Muscle layer of duodenum (tissue), 2 donors: ENCODE results near the gene CDK2AP2.

Experiments
- H3K27ac ChIP-seq: one replicate; pipeline ENCODE4 v1.7.0; 2013; ENCODE audit warnings: mild to moderate bottlenecking, low read length
- H3K27me3 ChIP-seq: one replicate; pipeline ENCODE4 v1.7.0; 2013; ENCODE audit warnings: low read depth, mild to moderate bottlenecking, control low read depth, low read length
- H3K36me3 ChIP-seq, 2 donors: one replicate each; pipeline ENCODE4 v1.7.0; 2013; ENCODE audit warnings: low read length in 2 of 2, control low read depth in 1 of 2, mild to moderate bottlenecking in 1 of 2; ENCODE audit not compliant: insufficient read depth in 2 of 2, control insufficient read depth in 1 of 2
- H3K4me1 ChIP-seq, 2 donors: one replicate each; pipeline ENCODE4 v1.7.0; 2013; ENCODE audit warnings: low read length in 2 of 2, mild to moderate bottlenecking in 2 of 2, control low read depth in 1 of 2, moderate library complexity in 1 of 2; ENCODE audit not compliant: insufficient read depth in 2 of 2, control insufficient read depth in 1 of 2
- H3K4me3 ChIP-seq, 2 donors: one replicate each; pipeline ENCODE4 v1.7.0; 2013; ENCODE audit warnings: low read length in 2 of 2, low read depth in 1 of 2, mild to moderate bottlenecking in 1 of 2
- H3K9me3 ChIP-seq, 2 donors: one replicate each; pipeline ENCODE4 v1.7.0; 2013; ENCODE audit warnings: low read length in 2 of 2, control low read depth in 1 of 2, mild to moderate bottlenecking in 1 of 2; ENCODE audit not compliant: control insufficient read depth in 1 of 2
- donor health status: healthy.

The CDK2AP2 gene

DNA sequence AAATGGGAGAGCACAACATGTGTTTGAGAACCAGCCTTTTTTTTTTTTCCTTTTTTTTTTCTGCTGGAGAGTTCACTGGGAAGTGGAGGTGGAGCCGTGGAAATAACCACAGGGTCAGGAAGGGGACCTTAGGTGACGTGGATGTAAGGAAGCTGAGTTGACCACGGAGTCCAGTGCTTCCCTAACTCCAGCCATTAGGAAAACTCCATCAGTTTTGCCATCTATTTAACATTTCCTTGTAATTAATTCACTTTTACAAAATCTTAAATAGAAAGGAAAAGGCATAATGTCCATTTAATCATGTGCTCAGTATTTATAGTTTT lies 2.0 kb upstream of the CDK2AP2 start:
- H3K4me3 ChIP-seq: no peak overlapping the region
- H3K36me3 ChIP-seq: peaks cover 0 to 6% of the 10 kb centered on the region in 2 donors
- H3K27me3 ChIP-seq: no peaks in the 10 kb centered on the region
- no peaks in the 10 kb centered on the region for H3K9me3 ChIP-seq
- peaks cover 11 to 27% of the 10 kb centered on the region in 2 donors for H3K4me1 ChIP-seq
- no peak overlapping the region for H3K27ac ChIP-seq

GRCh38 chr11:67508486-67509121 lies 642 bp upstream of the CDK2AP2 start:
- Histone ChIP-seq H3K27me3 (no peaks in the 10 kb centered on the region), H3K36me3 (peaks cover 0 to 6% of the 10 kb centered on the region in 2 donors), H3K27ac (peak overlapping the region; percentile 85), H3K4me1 (peaks cover 11 to 39% of the 10 kb centered on the region in 2 donors), H3K4me3 (peak overlapping the region; percentile 66 to 90), H3K9me3 (no peaks in the 10 kb centered on the region)

DNA sequence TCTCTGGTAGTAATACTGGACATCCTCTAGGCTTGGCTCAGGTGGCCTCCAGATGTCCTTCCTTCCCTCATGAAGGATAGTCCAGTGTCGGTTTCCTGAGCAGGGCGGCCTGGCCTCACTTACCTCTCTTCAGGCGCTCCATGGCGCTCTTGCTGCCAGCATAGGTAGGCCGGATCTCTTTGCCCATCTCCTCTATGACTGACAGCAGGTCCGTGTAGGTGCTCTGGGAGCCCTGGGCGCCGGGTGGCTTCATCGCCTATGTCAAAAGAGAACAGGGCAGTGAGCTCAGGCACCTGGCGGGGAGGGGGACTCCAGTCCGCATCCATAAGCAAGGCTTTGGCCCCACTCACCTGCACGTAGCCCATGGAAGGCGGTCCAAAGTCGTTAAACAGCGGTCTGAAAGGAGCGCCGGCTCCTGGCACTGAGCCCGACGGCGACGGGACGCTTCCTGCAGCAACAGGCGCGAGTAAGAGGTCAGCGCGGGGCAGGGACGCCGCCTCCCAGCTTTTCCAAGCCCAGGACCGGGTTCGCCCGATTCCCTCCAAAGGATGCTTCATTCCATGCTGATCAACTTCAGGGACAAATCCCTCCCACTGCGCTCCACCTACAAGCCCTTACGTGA lies 609 bp downstream of the CDK2AP2 start:
- Histone ChIP-seq H3K27me3 (no peaks in the 10 kb centered on the region), H3K4me3 (peak overlapping the region; percentile 73 to 90), H3K27ac (peak overlapping the region; percentile 88), H3K36me3 (peaks cover 3 to 7% of the 10 kb centered on the region in 2 donors), H3K9me3 (no peaks in the 10 kb centered on the region), H3K4me1 (peaks cover 11 to 39% of the 10 kb centered on the region in 2 donors)

DNA sequence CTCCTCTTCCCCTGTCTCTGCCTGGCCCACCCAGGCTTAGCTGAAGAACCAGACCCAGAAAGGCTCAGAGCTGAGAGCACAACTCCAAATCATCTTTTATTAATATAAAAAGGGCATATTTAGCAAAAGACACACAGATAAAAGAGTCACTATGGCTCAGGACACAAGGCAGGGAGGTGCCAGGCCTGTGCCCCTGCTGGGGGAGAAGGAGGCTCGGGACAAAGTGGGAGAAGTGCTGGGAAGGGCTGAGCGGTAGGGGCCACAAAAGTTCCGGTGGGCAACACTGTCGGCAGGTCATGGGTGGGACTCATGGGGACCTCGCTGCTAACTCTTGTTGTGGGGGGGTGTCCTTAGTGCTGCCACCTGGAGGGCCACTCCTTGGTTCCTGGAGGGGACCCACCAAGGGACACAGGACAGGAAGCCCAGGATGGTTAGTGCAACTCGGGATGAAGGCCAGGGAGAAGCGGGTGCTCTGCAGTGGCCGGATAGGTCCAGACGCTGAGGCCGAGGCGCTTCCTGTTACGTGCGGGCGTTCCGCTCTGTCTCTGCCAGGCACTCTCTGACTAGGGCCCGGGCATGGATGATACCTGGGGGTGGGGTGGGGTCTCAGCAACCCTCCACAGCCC lies 1.4 kb downstream of the CDK2AP2 start:
- peak overlapping the region in 1 of 2 donors; percentile 16 for H3K4me3 ChIP-seq
- peaks cover 5 to 15% of the 10 kb centered on the region in 2 donors for H3K36me3 ChIP-seq
- peak overlapping the region; percentile 88 for H3K27ac ChIP-seq
- no peaks in the 10 kb centered on the region for H3K27me3 ChIP-seq
- H3K9me3 ChIP-seq: no peaks in the 10 kb centered on the region
- H3K4me1 ChIP-seq: peaks cover 11 to 39% of the 10 kb centered on the region in 2 donors

DNA sequence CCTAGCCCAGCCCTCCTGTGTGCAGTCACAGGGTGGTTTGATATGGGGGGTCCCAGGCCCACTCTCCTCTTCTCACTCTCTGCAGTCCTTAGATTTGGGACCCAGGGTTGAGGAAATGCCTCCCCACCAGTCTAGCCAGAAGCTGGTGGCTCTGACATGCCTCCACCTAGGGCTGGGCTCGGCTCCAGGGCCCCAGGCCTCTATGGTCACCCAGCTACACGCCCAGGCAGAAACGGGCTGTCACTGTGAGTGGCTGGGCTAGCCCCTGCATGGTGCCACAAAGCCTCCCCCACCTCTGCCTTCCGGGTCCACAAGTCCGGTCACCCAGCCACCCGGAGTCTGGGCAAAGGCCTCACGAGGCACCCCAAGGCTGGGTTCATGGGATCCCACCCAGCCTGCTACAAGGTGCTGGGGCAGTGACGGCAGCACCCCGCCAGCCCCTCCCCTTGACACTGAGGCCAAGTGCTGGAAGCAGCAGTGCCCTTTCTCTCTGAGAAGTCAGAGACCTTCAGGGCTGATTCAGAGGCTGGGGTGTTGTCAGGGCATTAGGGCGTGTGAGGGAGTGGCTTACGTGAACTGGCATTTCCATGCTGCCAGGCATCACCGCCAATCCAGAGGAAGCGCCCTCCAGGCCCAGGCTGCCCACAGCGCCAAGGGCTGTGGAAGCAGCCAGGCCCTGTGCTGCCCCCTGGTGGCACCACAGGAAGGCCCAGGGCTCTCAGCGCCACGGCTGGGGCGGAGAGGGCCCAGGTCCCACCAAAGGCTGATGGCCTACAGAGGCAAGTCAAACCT lies 2.2 kb downstream of the CDK2AP2 start:
- peaks cover 11 to 39% of the 10 kb centered on the region in 2 donors for H3K4me1 ChIP-seq
- no peaks in the 10 kb centered on the region for H3K27me3 ChIP-seq
- H3K27ac ChIP-seq: peak overlapping the region; percentile 96
- H3K4me3 ChIP-seq: peak overlapping the region; percentile 39 to 66
- peaks cover 7 to 16% of the 10 kb centered on the region in 2 donors for H3K36me3 ChIP-seq
- H3K9me3 ChIP-seq: no peaks in the 10 kb centered on the region

GRCh38 chr11:67504950-67505581 lies 2.9 kb downstream of the CDK2AP2 start, which contains the start of gene PITPNM1:
Gene PITPNM1 (minus strand): TSS chr11:67505363. CDS start chr11:67504180, 1,183 bp downstream.
- peaks cover 11 to 39% of the 10 kb centered on the region in 2 donors for H3K4me1 ChIP-seq
- no peaks in the 10 kb centered on the region for H3K27me3 ChIP-seq
- peak within 1 kb of the TSS; percentile 66 for H3K4me3 ChIP-seq

GRCh38 chr11:67504005-67504949 lies 3.7 kb downstream of the CDK2AP2 start:
- H3K9me3 ChIP-seq: no peaks in the 10 kb centered on the region
- H3K27ac ChIP-seq: peak overlapping the region; percentile 60
- H3K27me3 ChIP-seq: no peaks in the 10 kb centered on the region
- peak overlapping the region; percentile 66 for H3K4me3 ChIP-seq
- H3K36me3 ChIP-seq: peaks cover 7 to 21% of the 10 kb centered on the region in 2 donors
- H3K4me1 ChIP-seq: peaks cover 11 to 39% of the 10 kb centered on the region in 2 donors

More at GRCh38 chr11:67504950-67505581, 2.9 kb downstream of the CDK2AP2 start, which contains the start of gene PITPNM1:
- H3K36me3 ChIP-seq: peaks cover 7 to 18% of the 10 kb centered on the region in 2 donors
- H3K27ac ChIP-seq: peak within 1 kb of the TSS; percentile 96
- no peaks in the 10 kb centered on the region for H3K9me3 ChIP-seq

GRCh38 chr11:67503119-67504004 lies 4.6 kb downstream of the CDK2AP2 start:
- Histone ChIP-seq H3K9me3 (no peaks in the 10 kb centered on the region), H3K27ac (no peak overlapping the region), H3K36me3 (peaks cover 7 to 25% of the 10 kb centered on the region in 2 donors), H3K27me3 (no peaks in the 10 kb centered on the region), H3K4me3 (peak overlapping the region; percentile 7 to 39), H3K4me1 (peaks cover 11 to 39% of the 10 kb centered on the region in 2 donors)

DNA sequence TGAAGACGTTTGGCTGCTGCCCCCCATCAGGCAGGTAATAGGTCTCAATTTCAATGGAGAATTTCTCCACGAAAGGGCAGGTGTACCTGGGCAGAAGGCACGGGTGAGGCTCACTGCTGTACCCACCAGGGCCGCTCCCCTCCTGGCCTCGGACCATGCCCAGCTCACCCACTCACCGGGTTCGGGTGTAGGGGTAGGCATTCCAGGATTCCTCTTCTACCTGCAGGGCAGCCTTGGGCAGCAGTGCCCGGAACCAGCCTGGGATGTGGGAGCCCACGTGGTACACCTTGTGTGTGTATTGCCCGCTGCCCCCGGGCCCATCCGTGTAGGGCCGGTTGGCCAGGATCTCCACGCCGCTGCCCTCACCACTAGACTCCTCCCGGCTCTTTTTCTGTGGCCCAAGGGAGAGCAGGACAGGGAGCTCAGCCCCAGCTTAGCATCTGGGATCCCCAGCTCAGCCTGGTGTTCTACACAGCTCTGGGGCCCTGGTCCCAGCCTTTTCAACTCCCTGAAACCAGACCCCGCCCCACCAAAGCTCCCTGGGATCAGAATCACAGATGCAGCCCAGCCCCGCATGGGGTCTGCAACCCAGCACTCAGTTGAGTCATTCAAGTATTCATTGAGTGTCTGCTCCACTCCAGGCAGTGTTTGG lies 5.5 kb downstream of the CDK2AP2 start:
- Histone ChIP-seq H3K4me1 (peaks cover 11 to 34% of the 10 kb centered on the region in 2 donors), H3K36me3 (peaks cover 7 to 31% of the 10 kb centered on the region in 2 donors), H3K9me3 (no peaks in the 10 kb centered on the region), H3K27ac (no peak overlapping the region), H3K27me3 (no peaks in the 10 kb centered on the region), H3K4me3 (no peak overlapping the region)
